ENCODE results near the gene AGPS. TPM values are rescaled to one million over a fixed set of nuclear protein-coding genes. Genes with fewer than 3 reads are reported as not detected.
A peak's percentile ranks its signal among the peaks of the same experiment; 100 is the strongest.
"Not testable (repeated sequence)": the region's sequence is repeated elsewhere in the genome, so short reads cannot be mapped to it uniquely, and the experiment has no call there.

AGPS gene
- polyA plus RNA-seq, 3 donors, result 7.1 to 26.9 (median 16.7) TPM

GRCh38 chr2:177352441-177353186 is 40.0 kb upstream of the AGPS start:
- H3K4me1 ChIP-seq (ENCODE audit: control insufficient read depth in 1 of 2, insufficient read depth in 2 of 2, low read length in 2 of 2), result peaks cover 45 to 51% of the 10 kb centered on the region in 2 donors
- H3K79me2 ChIP-seq (ENCODE audit: insufficient read depth, low read length), result no peaks in the 10 kb centered on the region
- H3K4me2 ChIP-seq (replicated peaks; ENCODE audit: extremely low read depth, low read length, poor library complexity, severe bottlenecking), result peak overlapping the region; percentile 74
- peak overlapping the region; percentile 68 for H2AFZ ChIP-seq (ENCODE audit: insufficient read depth, low read depth, low read length, poor library complexity, severe bottlenecking)
- peaks cover 15% of the 10 kb centered on the region for H3K4me1 Mint-ChIP-seq
- no peaks in the 10 kb centered on the region for H3K27me3 ChIP-seq (ENCODE audit: control insufficient read depth in 2 of 2, insufficient read depth in 2 of 2, low read length in 2 of 2)
- TF ChIP-seq, protein P1, sequence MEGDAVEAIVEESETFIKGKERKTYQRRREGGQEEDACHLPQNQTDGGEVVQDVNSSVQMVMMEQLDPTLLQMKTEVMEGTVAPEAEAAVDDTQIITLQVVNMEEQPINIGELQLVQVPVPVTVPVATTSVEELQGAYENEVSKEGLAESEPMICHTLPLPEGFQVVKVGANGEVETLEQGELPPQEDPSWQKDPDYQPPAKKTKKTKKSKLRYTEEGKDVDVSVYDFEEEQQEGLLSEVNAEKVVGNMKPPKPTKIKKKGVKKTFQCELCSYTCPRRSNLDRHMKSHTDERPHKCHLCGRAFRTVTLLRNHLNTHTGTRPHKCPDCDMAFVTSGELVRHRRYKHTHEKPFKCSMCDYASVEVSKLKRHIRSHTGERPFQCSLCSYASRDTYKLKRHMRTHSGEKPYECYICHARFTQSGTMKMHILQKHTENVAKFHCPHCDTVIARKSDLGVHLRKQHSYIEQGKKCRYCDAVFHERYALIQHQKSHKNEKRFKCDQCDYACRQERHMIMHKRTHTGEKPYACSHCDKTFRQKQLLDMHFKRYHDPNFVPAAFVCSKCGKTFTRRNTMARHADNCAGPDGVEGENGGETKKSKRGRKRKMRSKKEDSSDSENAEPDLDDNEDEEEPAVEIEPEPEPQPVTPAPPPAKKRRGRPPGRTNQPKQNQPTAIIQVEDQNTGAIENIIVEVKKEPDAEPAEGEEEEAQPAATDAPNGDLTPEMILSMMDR (IDR thresholded peaks at IDR 0.05), result no peak
- peak; percentile 32 to 74 (median 56) for DNase-seq
- peaks cover 0 to 7% of the 10 kb centered on the region in 2 donors for H3K36me3 Mint-ChIP-seq
- peak overlapping the region; percentile 73 to 77 for H3K27ac ChIP-seq (ENCODE audit: low read depth in 1 of 2, low read length in 2 of 2)
- H3K9me3 ChIP-seq (replicated peaks in 1 of 2; ENCODE audit: control insufficient read depth in 1 of 2, insufficient read depth in 1 of 2, low read length in 2 of 2), result no peaks in the 10 kb centered on the region
- no peaks in the 10 kb centered on the region for H3K36me3 ChIP-seq (replicated peaks in 1 of 2; ENCODE audit: control insufficient read depth in 1 of 2, insufficient read depth in 2 of 2, low read length in 2 of 2)
- H3K27me3 Mint-ChIP-seq (ENCODE audit: low read depth in 3 of 3), result peaks cover 0 to 4% (median 0%) of the 10 kb centered on the region in 3 donors
- no peaks in the 10 kb centered on the region for H3K9me3 Mint-ChIP-seq
- H3K4me3 Mint-ChIP-seq, result peak overlapping the region; percentile 40 to 73
- peak overlapping the region in 4 of 7 donors; percentile 60 to 85 (median 77) for H3K27ac Mint-ChIP-seq
- intact Hi-C loops (cut with micrococcal nuclease), result loop anchor here in 1 of 2 donors (10.0 kb wide), 1 partner anchor 52 kb away; no protein-coding TSS in a partner anchor
- peak overlapping the region in 1 of 3 experiments; percentile 60 for H3K4me3 ChIP-seq (replicated peaks in 1 of 3; ENCODE audit: low read depth in 2 of 3, low read length in 3 of 3)
- H4K20me1 ChIP-seq (ENCODE audit: insufficient read depth, low read length), result no peaks in the 10 kb centered on the region
- H3K9ac ChIP-seq (ENCODE audit: insufficient read depth, low read length, poor library complexity, severe bottlenecking), result no peak overlapping the region
- WGBS (ENCODE audit: insufficient coverage), result 0% methylated on average over 1 of the region's 4 CpGs

- Mint-ChIP-seq H3K4me3 (peak overlapping the region in 1 of 2 donors; percentile 73), H3K27ac (peak overlapping the region in 4 of 7 donors; percentile 60 to 85 (median 77)), H3K27me3 (ENCODE audit: low read depth in 3 of 3) (peaks cover 0 to 4% (median 0%) of the 10 kb centered on the region in 3 donors), H3K9me3 (no peaks in the 10 kb centered on the region), H3K4me1 (peaks cover 13% of the 10 kb centered on the region), H3K36me3 (peaks cover 0 to 2% of the 10 kb centered on the region in 2 donors)
- no peaks in the 10 kb centered on the region for H4K20me1 ChIP-seq (ENCODE audit: insufficient read depth, low read length)
- H3K9me3 ChIP-seq (replicated peaks in 1 of 2; ENCODE audit: control insufficient read depth in 1 of 2, insufficient read depth in 1 of 2, low read length in 2 of 2), result no peaks in the 10 kb centered on the region
- no peaks in the 10 kb centered on the region for H3K79me2 ChIP-seq (ENCODE audit: insufficient read depth, low read length)
- peak overlapping the region; percentile 68 for H2AFZ ChIP-seq (ENCODE audit: insufficient read depth, low read depth, low read length, poor library complexity, severe bottlenecking)
- H3K36me3 ChIP-seq (replicated peaks in 1 of 2; ENCODE audit: control insufficient read depth in 1 of 2, insufficient read depth in 2 of 2, low read length in 2 of 2), result no peaks in the 10 kb centered on the region
- peaks cover 45 to 51% of the 10 kb centered on the region in 2 donors for H3K4me1 ChIP-seq (ENCODE audit: control insufficient read depth in 1 of 2, insufficient read depth in 2 of 2, low read length in 2 of 2)
- peak overlapping the region; percentile 29 to 77 for H3K27ac ChIP-seq (ENCODE audit: low read depth in 1 of 2, low read length in 2 of 2)
- TF ChIP-seq, protein P1 (IDR thresholded peaks at IDR 0.05), result no peak
- H3K27me3 ChIP-seq (ENCODE audit: control insufficient read depth in 2 of 2, insufficient read depth in 2 of 2, low read length in 2 of 2), result no peaks in the 10 kb centered on the region
- H3K9ac ChIP-seq (ENCODE audit: insufficient read depth, low read length, poor library complexity, severe bottlenecking), result no peak overlapping the region
- intact Hi-C loops (cut with micrococcal nuclease), result loop anchor here in 1 of 2 donors (10.0 kb wide), 1 partner anchor 52 kb away; no protein-coding TSS in a partner anchor
- peak overlapping the region; percentile 74 for H3K4me2 ChIP-seq (replicated peaks; ENCODE audit: extremely low read depth, low read length, poor library complexity, severe bottlenecking)
- peak in 1 of 3 donors; percentile 29 for DNase-seq
- H3K4me3 ChIP-seq (replicated peaks in 1 of 3; ENCODE audit: low read depth in 2 of 3, low read length in 3 of 3), result peak overlapping the region in 1 of 3 experiments; percentile 60
- WGBS (ENCODE audit: insufficient coverage), result 0% methylated on average over 1 of the region's 2 CpGs
These were observed 39.4 kb upstream of the AGPS start for GRCh38 chr2:177353187-177353478.

DNA sequence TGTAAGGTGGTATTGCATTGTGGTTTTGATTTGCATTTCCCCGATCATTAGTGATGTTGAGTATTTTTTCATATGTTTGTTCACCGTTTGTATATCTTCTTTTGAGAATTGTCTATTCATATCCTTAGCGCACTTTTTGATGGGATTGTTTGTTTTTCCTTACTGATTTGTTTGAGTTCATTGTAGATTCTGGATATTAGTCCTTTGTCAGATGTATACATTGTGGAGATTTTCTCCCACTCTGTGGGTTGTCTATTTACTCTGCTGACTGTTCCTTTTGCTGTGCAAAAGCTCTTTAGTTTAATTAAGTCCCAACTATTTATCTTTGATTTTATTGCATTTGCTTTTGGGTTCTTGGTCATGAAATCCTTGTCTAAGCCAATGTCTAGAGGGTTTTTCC is 38.0 kb upstream of the AGPS start:
- not testable (repeated sequence) for H3K27ac Mint-ChIP-seq; H3K4me2 ChIP-seq (replicated peaks; ENCODE audit: extremely low read depth, low read length, poor library complexity, severe bottlenecking); H4K20me1 ChIP-seq (ENCODE audit: insufficient read depth, low read length); H2AFZ ChIP-seq (ENCODE audit: insufficient read depth, low read depth, low read length, poor library complexity, severe bottlenecking); H3K27me3 Mint-ChIP-seq (ENCODE audit: low read depth in 3 of 3); H3K9me3 Mint-ChIP-seq; H3K27ac ChIP-seq (ENCODE audit: low read depth in 1 of 2, low read length in 2 of 2); H3K27me3 ChIP-seq (ENCODE audit: control insufficient read depth in 2 of 2, insufficient read depth in 2 of 2, low read length in 2 of 2); H3K36me3 ChIP-seq (replicated peaks in 1 of 2; ENCODE audit: control insufficient read depth in 1 of 2, insufficient read depth in 2 of 2, low read length in 2 of 2); H3K36me3 Mint-ChIP-seq; H3K79me2 ChIP-seq (ENCODE audit: insufficient read depth, low read length); H3K4me3 Mint-ChIP-seq; H3K4me3 ChIP-seq (replicated peaks in 1 of 3; ENCODE audit: low read depth in 2 of 3, low read length in 3 of 3); DNase-seq; H3K9ac ChIP-seq (ENCODE audit: insufficient read depth, low read length, poor library complexity, severe bottlenecking); H3K9me3 ChIP-seq (replicated peaks in 1 of 2; ENCODE audit: control insufficient read depth in 1 of 2, insufficient read depth in 1 of 2, low read length in 2 of 2)
- WGBS (ENCODE audit: insufficient coverage), result no CpG with 5 or more reads among the region's 3 CpGs
- H3K4me1 ChIP-seq (ENCODE audit: control insufficient read depth in 1 of 2, insufficient read depth in 2 of 2, low read length in 2 of 2), result peaks cover 40 to 52% of the 10 kb centered on the region in 2 donors
- H3K4me1 Mint-ChIP-seq, result peaks cover 13% of the 10 kb centered on the region
- intact Hi-C loops (cut with micrococcal nuclease), result loop anchor here in 1 of 2 donors (10.0 kb wide), 1 partner anchor 50 kb away; no protein-coding TSS in a partner anchor

Data from CD14-positive monocyte (primary cell).